ENCODE measurements around the gene NR6A1. TPM values are rescaled to one million over a fixed set of nuclear protein-coding genes. Genes with fewer than 3 reads are reported as not detected.

The NR6A1 gene
- total and polyA plus RNA-seq, 2 experiments from 2014 or later, result 0.16 TPM; not detected in 1

GRCh38 chr9:124527781-124528180 is 243.3 kb downstream of the NR6A1 start:
- H2AFZ ChIP-seq, result no peak overlapping the region
- WGBS, 2 experiments (ENCODE audit: low coverage in 1 of 2, low lambda C conversion rate in 2 of 2, missing lambda C conversion rate in 2 of 2), result 61 to 64% methylated on average over 3 of the region's 3 CpGs
- peak; percentile 40 for DNase-seq
- H3K27me3 ChIP-seq (replicated peaks; ENCODE audit: insufficient read depth), result no peaks in the 10 kb centered on the region; the same call in 1 of the 2 replicates
- H4K20me1 ChIP-seq (ENCODE audit: insufficient read depth), result no peaks in the 10 kb centered on the region
- no peaks in the 10 kb centered on the region for H3F3A ChIP-seq (ENCODE audit: insufficient read depth)
- no peaks in the 10 kb centered on the region for H3K79me2 ChIP-seq (ENCODE audit: insufficient read depth)
- no peaks in the 10 kb centered on the region for H3K9me3 ChIP-seq (ENCODE audit: low read depth)
- no peaks in the 10 kb centered on the region for H3K9me2 ChIP-seq (ENCODE audit: insufficient read depth)
- no peak overlapping the region for H3K9ac ChIP-seq
- in situ Hi-C loops (cut with MboI), result loop anchor here (25.0 kb wide), 1 partner anchor 415 kb away; no protein-coding TSS in a partner anchor
- H3K4me3 ChIP-seq, result no peak overlapping the region
- H3K4me2 ChIP-seq (ENCODE audit: unreplicated experiment), result no peak overlapping the region
- no peaks in the 10 kb centered on the region for H3K4me1 ChIP-seq (ENCODE audit: insufficient read depth)
- H3K36me3 ChIP-seq (ENCODE audit: low read depth), result no peaks in the 10 kb centered on the region
- TF ChIP-seq EZH2 (IDR thresholded peaks at IDR 0.05; ENCODE audit: insufficient read depth, poor library complexity, severe bottlenecking) (no peak), EZH2phosphoT487 (IDR thresholded peaks at IDR 0.05; ENCODE audit: insufficient read depth, low read depth) (no peak)
- H3K27ac ChIP-seq, result no peak overlapping the region

- Histone ChIP-seq H2AFZ (no peak overlapping the region), H3K4me2 (ENCODE audit: unreplicated experiment) (no peak overlapping the region), H3K4me3 (no peak overlapping the region), H3K36me3 (ENCODE audit: low read depth) (no peaks in the 10 kb centered on the region), H3K9me2 (ENCODE audit: insufficient read depth) (no peaks in the 10 kb centered on the region), H3K9ac (no peak overlapping the region), H3K9me3 (ENCODE audit: low read depth) (no peaks in the 10 kb centered on the region), H3K27me3 (replicated peaks; ENCODE audit: insufficient read depth) (no peaks in the 10 kb centered on the region; the same call in 1 of the 2 replicates), H3K27ac (no peak overlapping the region), H3K4me1 (ENCODE audit: insufficient read depth) (no peaks in the 10 kb centered on the region), H3K79me2 (ENCODE audit: insufficient read depth) (no peaks in the 10 kb centered on the region), H4K20me1 (ENCODE audit: insufficient read depth) (no peaks in the 10 kb centered on the region), H3F3A (ENCODE audit: insufficient read depth) (no peaks in the 10 kb centered on the region)
- 55 to 70% methylated on average over 2 of the region's 2 CpGs for WGBS, 2 experiments (ENCODE audit: low coverage in 1 of 2, low lambda C conversion rate in 2 of 2, missing lambda C conversion rate in 2 of 2)
- TF ChIP-seq EZH2phosphoT487 (IDR thresholded peaks at IDR 0.05; ENCODE audit: insufficient read depth, low read depth) (no peak), EZH2 (IDR thresholded peaks at IDR 0.05; ENCODE audit: insufficient read depth, poor library complexity, severe bottlenecking) (no peak)
- DNase-seq, result no peak
- in situ Hi-C loops (cut with MboI), result loop anchor here (25.0 kb wide), 1 partner anchor 414 kb away; no protein-coding TSS in a partner anchor
These were observed 244.9 kb downstream of the NR6A1 start for GRCh38 chr9:124526174-124526573.

- H3K36me3 ChIP-seq (ENCODE audit: low read depth), result no peaks in the 10 kb centered on the region
- no peaks in the 10 kb centered on the region for H3K9me3 ChIP-seq (ENCODE audit: low read depth)
- in situ Hi-C loops (cut with MboI), result no loop called here
- H3K27me3 ChIP-seq (replicated peaks; ENCODE audit: insufficient read depth), result peaks cover 11% of the 10 kb centered on the region
- 42 to 46% methylated on average over 7 of the region's 7 CpGs for WGBS, 2 experiments (ENCODE audit: low coverage in 1 of 2, low lambda C conversion rate in 2 of 2, missing lambda C conversion rate in 2 of 2)
- H3K4me1 ChIP-seq (ENCODE audit: insufficient read depth), result no peaks in the 10 kb centered on the region
- no peak overlapping the region for H3K9ac ChIP-seq
- DNase-seq, result no peak
- no peaks in the 10 kb centered on the region for H3K79me2 ChIP-seq (ENCODE audit: insufficient read depth)
- H3K27ac ChIP-seq, result no peak overlapping the region
- H3K4me3 ChIP-seq, result no peak overlapping the region
- TF ChIP-seq EZH2phosphoT487 (IDR thresholded peaks at IDR 0.05; ENCODE audit: insufficient read depth, low read depth) (no peak), EZH2 (IDR thresholded peaks at IDR 0.05; ENCODE audit: insufficient read depth, poor library complexity, severe bottlenecking) (no peak)
- H3F3A ChIP-seq (ENCODE audit: insufficient read depth), result no peaks in the 10 kb centered on the region
- no peak overlapping the region for H3K4me2 ChIP-seq (ENCODE audit: unreplicated experiment)
- H3K9me2 ChIP-seq (ENCODE audit: insufficient read depth), result no peaks in the 10 kb centered on the region
- no peaks in the 10 kb centered on the region for H4K20me1 ChIP-seq (ENCODE audit: insufficient read depth)
- H2AFZ ChIP-seq, result no peak overlapping the region
These were observed 248.7 kb downstream of the NR6A1 start for GRCh38 chr9:124522121-124523098.

- Histone ChIP-seq H3K9me3 (ENCODE audit: low read depth) (no peaks in the 10 kb centered on the region), H4K20me1 (ENCODE audit: insufficient read depth) (no peaks in the 10 kb centered on the region), H3K27ac (no peak overlapping the region), H3K4me1 (ENCODE audit: insufficient read depth) (no peaks in the 10 kb centered on the region), H3K9ac (no peak overlapping the region), H3K36me3 (ENCODE audit: low read depth) (no peaks in the 10 kb centered on the region), H3K4me2 (ENCODE audit: unreplicated experiment) (no peak overlapping the region), H3K79me2 (ENCODE audit: insufficient read depth) (no peaks in the 10 kb centered on the region), H3K4me3 (no peak overlapping the region), H2AFZ (no peak overlapping the region), H3K27me3 (replicated peaks; ENCODE audit: insufficient read depth) (peaks cover 15% of the 10 kb centered on the region), H3K9me2 (ENCODE audit: insufficient read depth) (no peaks in the 10 kb centered on the region), H3F3A (ENCODE audit: insufficient read depth) (no peaks in the 10 kb centered on the region)
- 61 to 67% methylated on average over 3 of the region's 3 CpGs for WGBS, 2 experiments (ENCODE audit: low coverage in 1 of 2, low lambda C conversion rate in 2 of 2, missing lambda C conversion rate in 2 of 2)
- DNase-seq, result no peak
- TF ChIP-seq EZH2 (IDR thresholded peaks at IDR 0.05; ENCODE audit: insufficient read depth, poor library complexity, severe bottlenecking) (no peak), EZH2phosphoT487 (IDR thresholded peaks at IDR 0.05; ENCODE audit: insufficient read depth, low read depth) (no peak)
- in situ Hi-C loops (cut with MboI), result no loop called here
These were observed 250.0 kb downstream of the NR6A1 start for GRCh38 chr9:124521142-124521541.
